NCI-H526 treated with DMSO at 0.1 percent for 48 hours (cell line): ENCODE measurements around the gene MTRR.

Experiments
- DNase-seq: peaks from one replicate; lab custom pipeline; 2025; lab: John Stamatoyannopoulos, UW

The MTRR gene

DNA sequence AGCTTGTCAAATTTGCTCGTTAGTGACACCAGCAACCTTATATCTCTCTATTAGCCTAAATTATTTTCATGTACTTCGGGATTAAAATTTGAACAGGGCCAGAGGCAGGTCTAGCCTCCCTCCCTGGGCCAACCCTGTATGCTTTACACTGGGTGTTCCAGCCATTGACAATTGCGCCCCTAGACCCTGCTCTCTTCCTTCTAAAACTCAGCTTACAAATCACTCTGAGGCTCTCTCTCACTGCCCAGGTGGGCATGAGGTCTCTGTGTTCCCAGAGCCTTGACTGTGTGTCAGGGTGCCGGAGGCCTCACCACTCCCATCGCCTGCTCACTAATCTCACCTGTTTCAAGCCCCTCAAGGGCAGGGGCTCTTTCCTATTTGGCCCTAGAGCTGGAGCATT, 11.6 kb upstream of the MTRR start:
- DNase-seq = no peak

DNA sequence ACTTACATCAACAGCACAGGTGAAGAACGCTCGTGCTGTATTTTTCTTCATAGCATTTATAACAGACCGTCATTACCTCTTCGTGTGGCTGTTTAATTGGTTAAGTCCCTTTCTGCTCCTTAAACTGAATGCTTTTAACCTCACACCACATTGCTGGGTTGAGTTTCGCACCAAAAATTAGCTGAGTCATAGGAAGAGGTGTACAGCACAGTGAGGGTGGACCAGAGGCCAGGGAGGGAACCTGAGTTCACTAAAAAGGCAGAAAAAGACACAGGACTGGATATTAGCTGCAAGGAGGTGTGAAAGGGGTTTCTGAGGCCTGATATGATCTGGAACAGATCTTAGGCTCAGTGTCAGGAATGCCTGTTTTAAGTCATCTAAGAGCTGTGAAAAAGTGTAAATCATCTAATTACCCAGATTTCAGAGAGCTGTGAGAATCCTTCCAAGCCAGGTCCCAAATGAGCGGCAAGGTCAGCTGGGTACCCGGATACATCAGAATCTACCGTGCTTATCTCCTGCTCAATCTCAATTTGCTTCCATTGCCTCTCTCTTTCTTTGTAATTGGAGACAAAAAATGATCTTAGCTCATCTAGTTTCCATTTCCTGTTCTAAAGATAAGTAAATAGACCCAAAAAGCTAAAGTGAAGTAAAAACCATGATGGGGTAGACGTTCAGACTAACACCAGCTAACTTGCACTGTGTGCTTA, 10.9 kb upstream of the MTRR start:
- DNase-seq = no peak

DNA sequence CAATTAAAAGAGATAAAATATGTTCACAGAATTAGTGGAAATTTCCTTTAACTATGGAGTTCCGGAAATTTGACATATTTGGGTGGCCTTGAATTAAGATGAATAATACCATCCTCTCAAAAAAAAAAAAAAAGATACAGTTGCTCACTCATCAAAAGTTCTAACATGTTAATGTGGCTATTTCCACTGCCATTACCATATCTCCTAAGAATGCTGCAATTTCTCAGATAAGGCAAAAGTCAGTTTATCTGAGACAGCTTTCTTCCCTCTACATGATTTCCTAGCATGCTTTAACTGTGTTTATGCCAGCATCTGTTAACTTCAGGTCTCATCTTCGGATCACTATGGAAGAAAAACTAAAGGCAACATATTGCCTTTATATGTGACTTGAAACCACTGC, 2.8 kb upstream of the MTRR start:
- no peak for DNase-seq

DNA sequence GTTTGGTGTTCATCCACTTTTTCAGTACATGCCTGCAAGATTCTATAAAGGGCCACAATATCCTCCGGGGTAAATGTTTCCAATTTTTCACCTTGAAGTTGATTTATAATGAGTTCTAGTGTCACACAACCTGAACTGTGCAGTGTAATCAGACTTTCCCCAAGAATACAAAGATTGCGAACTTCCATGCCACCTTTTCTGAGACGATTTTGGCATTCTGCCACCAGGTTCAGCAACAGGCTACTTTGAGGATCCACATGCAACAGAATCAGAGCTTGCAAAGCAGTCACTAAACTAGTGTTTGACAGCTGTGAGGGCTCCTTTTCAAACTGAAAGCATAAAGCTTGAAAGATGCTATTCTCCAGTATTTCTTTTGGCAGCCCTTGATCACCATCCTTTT, 1.7 kb upstream of the MTRR start:
- DNase-seq = no peak

DNA sequence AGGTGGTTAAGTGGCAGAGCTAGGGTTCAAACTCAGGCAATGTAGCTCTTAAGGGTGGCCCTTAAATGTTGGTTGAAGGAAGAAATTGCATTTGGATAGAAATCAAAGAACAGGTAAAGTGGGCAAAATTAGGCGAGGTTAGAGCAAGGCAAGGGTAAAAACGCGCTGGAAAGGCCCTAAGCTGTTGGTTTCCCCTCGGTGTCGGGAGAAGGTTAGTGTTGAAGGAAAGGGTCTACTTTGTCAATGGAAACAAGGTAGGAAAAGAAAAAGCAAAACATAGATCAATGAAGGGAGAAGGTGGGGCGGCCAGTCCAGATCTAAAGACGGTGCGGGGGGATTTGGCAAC, 548 bp upstream of the MTRR start:
- peak; percentile 46 for DNase-seq

DNA sequence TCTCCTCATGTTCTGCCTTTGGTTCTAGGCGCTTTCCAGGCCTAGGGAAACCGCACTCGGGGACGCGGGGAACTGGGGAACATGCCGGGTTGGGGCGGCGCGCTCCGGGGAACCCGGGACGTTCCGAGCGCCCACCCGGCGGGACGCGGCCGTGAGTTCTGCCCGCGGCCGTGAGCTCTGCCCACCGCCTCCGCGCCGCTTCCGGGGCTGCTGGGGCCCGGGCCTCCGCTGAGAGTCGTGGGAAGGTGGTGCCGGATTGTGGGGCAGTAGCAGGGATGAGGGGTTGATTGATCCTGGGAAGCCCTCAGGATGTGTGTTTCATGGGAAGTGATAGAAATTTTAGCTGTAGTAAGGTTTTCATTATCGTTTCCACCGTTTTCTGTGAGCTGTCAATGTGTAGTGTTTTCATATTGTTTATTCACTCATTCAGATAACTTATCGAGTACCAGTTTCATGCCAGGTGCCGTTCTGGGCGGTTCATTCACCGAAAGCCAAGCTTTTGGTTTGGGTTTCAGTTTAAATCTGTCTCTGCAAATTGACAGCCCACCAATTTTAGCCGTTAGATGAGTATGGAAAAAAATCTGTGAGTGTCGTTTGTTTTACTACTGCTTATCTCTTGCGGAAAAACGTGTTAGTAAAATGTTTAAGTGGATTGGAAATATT, 657 bp downstream of the MTRR start:
- DNase-seq = no peak

DNA sequence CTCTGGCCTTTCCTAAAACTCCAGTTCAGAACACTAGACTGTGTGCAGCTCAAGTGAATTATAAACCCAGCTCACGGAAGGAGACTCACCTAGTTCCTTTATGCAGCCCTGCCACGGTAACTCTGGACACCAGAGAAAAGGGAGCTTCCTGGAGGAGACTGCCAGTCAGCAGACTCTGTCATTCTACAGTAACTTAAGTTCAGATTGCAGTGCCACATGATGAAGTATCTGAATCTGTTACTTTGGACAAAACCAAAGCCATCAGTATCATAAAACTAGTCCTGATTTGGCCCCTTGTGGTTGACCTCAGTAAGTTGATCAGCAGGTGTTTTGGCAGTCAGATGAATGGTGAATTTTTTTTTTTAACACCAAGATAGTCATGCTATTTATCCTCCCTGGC, 2.7 kb downstream of the MTRR start:
- DNase-seq = no peak

DNA sequence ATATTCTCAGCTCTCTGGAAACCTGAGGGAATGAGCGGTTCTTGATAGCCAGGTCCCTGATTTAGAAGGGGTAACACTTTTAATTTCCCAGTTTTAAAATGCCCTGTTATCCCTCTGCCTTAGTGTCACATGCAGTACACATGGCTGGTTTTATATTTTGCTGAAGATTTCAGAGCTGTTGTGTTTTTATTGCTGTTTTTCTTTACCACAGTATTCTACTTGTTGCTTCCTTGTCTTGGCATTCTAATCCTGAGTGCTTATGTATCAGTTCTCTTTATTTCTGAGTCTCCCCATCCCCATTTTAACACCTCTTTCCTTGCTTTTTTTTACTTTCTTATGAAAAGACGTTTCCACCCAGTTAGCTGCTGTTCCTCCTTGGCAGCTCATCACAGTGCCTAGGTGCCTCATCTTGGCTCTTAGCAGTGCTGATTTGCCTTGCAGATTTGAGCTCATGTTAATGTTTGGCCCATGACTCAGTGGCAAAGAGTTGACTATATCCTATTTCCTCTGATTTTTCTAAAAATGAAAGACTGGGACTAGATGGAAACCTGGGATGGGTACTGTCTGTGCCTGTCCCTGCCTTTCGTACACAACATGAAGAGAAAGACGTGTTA, 3.7 kb downstream of the MTRR start:
- DNase-seq = peak; percentile 67

DNA sequence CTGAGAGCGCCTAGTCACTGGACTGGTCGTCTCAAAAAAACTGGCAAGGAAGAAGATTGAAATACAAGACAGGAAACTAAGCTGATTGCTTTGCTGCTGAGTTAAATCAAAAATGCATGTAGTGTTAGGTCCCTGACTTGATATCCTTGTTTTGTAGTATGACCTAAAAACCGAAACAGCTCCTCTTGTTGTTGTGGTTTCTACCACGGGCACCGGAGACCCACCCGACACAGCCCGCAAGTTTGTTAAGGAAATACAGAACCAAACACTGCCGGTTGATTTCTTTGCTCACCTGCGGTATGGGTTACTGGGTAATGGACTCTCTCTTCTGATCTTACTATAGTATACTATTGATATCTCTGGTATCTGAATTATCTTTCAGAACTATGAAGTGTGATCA, 4.3 kb downstream of the MTRR start:
- peak; percentile 59 for DNase-seq

DNA sequence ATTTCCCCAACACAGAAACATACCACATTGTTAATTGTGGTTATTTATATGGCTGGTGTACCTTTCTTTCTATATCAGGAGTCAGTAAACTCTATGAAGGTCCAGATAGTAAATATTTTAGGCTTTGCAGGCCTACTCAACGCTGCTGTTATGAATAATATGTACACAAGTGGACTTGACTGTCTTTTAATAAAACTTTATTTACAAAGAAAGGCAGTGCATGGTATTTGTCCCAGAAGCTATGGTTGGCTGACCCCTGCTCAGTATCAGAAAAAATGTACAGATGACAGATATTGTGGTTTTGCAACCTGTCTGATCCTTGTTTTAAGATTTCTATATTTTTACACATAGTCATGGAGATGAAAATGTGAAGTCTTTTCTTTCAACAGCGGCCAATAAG, 5.7 kb downstream of the MTRR start:
- DNase-seq = no peak

DNA sequence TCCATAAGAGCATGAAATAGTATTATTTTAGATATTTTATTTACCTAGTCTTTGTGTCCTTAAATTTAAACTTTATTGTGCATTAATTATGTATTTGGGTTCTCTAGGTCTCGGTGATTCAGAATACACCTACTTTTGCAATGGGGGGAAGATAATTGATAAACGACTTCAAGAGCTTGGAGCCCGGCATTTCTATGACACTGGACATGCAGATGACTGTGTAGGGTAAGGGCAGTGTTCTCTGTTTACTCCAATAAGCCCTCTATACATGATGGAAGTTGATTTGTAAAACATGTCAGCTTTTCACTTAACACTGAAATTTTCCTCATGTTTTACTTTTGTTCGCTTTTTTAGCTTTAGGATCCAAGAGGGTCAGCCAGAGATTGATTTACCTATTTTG, 6.2 kb downstream of the MTRR start:
- no peak for DNase-seq

DNA sequence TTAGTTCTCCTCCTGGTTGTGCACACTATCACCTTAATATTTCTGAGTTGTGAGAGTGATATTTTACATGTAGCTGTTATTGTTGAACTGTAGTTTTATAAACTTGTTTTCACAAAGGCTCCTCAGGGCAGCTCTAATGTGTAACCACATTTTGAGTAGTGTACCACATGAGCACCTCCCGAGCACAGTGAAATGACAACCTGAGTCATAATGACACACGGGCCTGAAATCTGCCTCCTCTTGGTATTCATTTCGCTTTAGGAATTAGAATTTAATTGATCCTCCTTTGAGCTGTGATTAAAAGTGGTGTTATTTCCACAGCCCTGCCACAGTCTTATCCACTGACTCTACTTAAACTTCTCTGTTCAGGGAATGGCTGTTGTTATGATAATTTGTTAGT, 7.9 kb downstream of the MTRR start:
- DNase-seq = no peak

DNA sequence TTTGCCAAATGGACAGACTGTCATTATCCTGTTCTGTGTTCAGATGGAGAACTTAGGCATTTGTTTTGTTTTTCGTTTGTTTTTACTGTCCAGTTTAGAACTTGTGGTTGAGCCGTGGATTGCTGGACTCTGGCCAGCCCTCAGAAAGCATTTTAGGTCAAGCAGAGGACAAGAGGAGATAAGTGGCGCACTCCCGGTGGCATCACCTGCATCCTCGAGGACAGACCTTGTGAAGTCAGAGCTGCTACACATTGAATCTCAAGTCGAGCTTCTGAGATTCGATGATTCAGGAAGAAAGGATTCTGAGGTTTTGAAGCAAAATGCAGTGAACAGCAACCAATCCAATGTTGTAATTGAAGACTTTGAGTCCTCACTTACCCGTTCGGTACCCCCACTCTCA, 8.9 kb downstream of the MTRR start:
- no peak for DNase-seq

DNA sequence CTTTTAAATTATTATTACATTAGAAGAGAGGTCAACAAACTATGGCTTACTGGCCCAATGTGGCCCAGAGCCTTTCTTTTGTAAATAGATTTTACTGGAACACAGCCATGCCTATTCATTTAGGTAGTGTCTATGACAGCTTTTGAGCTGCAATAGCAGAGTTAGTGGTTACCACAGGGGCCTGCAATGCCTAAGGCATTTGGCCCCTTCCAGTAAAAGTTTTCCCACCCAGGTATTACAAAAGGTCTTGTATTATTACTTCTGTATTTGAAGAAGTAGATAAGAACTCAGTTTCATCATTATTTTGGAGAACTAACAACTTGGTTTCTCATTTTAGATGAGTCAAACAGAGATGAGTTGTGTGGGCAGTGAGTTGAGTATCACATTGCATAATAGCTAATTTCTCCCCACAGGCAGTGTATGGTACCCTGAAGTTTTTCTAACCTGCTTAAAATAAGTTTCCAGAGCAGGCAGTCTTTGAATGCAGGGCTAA, 9.5 kb downstream of the MTRR start:
- no peak for DNase-seq

DNA sequence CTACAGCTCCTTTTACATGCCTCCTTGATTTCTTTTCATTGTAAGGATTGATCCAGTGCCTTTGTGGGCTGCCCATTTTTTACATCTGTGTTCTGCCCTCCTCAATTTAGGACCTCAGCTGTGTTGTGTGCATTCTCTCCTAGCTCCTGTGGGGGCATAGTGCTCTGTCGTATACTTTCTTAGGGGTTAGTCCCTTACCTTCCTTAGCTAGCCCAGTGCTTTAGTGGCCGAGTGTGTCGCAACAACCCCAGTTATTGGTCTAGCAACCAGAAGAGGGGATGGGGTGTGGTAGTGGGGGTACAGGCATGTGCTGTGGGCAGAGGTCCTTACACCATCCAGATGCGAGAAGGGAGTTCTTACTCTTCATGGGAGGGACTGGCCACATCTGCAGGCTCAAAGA, 12.1 kb downstream of the MTRR start:
- DNase-seq = no peak

DNA sequence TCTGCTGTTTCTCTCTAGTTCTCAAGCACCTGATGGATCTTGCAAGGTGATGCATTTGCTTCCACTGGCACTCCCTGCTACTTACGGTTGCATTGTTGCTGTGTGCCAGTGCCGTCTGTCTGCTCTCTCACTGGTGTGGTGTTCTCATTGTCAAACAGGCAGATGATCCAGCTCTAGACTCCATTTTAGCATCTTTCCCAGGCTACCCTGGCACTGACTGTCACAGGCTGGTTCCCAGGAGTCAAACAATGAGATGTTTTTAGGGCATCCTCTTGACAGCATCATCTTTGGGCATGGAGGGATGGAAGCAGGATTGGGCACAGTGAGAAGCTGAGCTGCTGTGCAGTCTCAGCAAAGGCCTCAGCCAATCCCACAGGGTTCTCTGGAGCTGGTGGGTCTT, 12.9 kb downstream of the MTRR start:
- no peak for DNase-seq

DNA sequence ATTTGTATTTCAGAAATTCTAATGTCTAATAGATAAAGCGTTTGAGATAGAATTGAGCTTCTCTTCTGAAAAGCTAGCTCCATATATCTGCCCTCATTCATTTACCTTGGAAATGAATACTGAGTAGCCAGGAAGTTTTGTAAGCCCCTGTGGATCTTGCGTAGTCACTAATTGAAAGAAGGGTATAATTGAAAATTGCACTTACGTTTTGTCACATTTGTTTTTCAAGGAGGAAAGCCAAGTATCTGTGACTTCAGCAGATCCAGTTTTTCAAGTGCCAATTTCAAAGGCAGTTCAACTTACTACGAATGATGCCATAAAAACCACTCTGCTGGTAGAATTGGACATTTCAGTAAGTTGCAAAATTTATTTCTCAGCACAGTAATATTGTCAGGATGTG, 14.0 kb downstream of the MTRR start:
- no peak for DNase-seq

DNA sequence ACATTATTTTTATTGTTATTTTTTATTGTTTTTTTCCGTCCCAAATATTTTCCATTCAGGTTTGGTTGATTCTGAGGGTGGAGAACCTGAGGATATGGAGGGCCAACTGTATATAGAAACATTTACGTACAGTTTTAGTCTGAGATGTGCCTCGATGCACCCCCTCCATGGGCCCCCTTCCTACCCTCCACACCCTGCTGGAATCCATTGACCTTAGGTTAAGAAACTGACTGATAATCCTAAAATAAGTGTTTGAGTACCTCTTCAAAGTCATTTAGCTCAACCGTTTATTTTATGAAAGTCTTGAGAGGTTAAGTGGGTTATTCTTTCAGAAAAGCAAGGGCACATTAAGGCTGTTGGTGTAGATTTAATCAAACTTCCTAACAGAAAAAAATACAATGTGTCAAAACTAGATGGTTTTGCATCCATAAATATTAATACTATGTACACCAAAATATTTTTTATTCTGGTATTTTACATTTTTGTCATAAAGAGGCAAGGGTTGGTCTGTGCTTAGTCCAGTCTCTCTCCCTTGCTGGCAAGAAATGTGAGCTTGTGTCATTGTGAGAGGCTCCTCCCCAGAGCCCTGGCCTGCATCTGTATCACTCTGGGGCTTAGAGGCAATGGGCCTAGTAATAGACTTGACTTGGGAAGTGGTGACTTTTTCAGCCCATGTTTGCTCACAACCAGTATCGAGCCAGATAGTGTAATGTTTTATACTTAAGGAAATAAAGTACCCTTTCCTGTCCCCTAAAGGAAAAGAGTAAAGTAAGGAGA, 15.7 kb downstream of the MTRR start:
- DNase-seq = no peak

DNA sequence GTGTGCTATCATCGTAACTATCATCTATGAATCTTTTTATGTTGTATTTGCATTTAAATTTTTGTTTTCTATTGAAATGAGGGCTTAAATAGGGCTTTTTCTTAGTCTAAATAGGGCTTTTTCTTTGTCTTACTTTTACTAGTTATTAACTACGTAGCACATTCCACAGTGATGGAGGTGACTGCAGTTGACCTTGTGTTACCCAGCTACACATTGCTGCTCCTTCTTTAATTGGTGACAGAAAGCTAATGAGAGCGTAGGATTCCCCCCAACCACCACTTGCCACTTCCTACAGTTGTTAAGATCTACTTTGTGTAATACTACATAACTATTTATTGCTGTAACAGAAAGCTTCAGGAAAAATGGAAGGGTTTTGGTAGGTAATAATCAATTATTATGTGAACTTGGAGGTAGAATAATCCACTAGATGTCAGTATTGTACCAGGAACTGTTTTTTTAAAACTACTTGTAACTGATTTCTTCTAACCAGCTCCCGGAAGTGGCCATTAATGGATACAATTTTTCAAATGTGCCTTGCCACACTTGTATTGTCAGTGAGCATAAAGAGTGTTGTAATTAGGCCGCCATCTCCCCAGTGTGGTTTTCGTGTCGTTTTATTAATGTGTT, 18.0 kb downstream of the MTRR start:
- DNase-seq = peak; percentile 33

DNA sequence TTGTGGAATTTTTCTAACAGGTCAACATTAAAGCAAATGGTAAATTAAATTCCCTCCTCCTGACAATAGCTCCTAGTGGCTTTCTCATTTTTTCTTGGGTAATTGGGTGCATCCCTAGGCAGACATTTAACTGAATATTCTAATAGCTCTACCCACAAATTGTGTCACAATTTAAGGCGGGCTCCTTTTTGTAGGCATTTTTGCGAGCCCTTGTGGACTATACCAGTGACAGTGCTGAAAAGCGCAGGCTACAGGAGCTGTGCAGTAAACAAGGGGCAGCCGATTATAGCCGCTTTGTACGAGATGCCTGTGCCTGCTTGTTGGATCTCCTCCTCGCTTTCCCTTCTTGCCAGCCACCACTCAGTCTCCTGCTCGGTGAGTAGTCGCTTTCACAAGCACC, 20.0 kb downstream of the MTRR start:
- DNase-seq = no peak

DNA sequence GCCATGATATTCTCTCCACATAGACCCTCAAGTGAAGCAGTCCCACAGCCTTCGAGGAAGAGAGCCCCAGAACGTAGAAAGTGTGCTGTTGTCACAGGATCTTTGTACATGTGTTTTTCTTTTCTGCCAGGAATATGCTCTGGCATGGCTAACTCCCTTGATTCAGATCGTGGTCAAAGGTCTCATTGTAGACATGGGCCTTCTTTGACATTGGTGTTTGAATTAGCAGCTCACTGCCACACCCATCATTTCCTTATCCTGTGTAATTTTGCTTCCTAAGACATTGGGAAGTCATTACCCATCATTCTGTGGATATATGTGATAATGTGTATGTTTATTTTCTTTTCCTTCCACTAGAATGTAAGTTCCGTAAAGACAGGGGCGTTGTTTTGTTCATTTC, 25.5 kb downstream of the MTRR start:
- DNase-seq = no peak

DNA sequence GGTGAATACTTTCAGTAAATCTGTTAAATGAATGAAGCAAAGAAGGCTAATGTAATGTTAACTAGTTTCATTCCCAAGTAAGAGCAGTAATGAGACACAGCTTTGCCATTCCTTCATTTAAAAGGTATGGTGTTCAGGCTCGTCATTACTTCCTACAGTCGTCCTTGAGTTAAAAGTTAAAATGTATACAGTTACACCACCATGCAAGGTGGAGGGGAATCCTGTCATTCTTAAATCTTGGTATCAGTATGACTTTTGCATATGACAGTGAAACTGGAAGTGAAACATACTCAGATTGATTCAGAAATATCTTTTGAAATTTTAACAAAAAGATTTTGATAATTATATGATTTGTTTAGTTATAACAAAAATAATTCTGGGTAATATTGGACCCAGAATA, 25.9 kb downstream of the MTRR start:
- DNase-seq = no peak
